Activated naive CD8-positive, alpha-beta T cell treated with anti-CD3 and anti-CD28 coated beads, Interleukin-2, amount 50 U/mL, for 16 hours (primary cell): Measurements from ENCODE around the gene XKR7.

Experiments
- DNase-seq: peaks from one replicate; pipeline ENCODE4 v3.0.0-alpha.2; 2020; ENCODE audit warnings: low read depth, low spot score

Gene XKR7

DNA sequence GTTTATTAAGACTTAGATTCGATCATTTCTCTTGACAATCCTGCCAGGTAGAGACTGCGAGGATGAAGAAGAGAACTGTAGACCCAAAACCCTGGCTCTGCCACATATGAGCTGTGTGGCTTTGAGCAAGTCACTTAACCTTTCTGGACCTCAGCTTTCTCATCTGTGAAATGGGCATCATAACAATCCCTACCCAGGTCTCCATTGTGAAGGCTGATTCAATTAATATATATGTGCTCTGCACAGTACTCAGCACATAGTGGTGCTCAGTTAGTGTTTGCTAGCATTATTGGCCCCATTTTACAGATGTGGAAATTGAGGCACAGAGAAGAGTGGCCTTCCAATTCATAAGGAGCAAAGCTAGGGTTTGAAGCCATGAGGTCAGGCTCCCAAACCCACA lies 7.9 kb downstream of the XKR7 start:
- no peak for DNase-seq

DNA sequence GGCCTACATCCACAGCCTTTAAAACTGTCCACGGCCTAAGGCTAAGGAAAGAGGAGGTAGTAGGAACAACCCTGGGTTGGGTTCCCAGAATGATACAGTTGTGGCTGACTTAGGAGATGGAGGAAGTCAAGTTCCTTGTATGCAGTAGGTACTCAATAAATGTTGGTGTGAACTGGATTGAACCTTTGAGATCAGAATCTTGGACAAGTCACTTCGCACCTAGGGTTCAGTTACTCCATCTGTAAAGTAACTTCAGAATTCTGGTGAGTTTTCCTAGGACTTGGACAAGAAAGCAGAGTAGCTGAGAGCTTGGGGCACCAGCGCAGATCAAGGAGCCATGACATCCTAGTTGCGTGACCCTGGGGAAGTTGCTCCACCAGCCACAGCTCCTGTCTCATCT lies 9.1 kb downstream of the XKR7 start:
- DNase-seq, result no peak

DNA sequence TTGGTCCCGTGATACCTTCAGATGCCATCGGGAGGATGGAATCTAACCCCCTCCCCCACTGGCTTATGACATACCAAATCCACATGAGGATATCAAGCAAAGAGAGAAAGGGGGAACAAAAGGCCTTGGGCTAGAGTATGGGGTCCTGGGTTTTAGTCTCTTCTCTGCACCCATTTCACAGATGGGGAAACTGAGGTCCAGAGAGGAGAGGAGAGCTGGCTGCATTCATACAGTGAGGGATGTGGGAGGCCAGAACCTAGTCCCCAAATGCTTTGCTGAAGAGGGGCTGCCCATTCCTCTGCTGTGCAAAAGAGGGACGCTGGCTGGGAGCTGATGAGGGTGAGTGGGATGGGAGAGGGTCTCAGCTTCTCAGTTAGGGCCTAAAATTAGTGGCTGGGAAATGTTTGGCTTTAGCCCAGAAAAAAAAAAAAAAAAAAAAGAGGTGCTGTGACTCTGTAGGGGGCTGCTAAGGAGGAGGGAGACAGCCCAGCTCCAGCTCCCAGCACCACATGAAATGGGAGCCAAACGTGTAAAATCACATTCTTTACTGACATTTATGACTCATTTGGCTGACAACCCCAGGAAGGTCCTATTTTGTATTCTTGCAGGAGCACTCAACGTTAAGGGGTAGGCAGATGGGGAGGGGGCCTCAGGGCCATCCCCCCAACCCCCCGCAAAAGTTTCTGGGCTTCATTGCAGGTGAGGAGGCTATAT lies 11.9 kb downstream of the XKR7 start:
- no peak for DNase-seq

DNA sequence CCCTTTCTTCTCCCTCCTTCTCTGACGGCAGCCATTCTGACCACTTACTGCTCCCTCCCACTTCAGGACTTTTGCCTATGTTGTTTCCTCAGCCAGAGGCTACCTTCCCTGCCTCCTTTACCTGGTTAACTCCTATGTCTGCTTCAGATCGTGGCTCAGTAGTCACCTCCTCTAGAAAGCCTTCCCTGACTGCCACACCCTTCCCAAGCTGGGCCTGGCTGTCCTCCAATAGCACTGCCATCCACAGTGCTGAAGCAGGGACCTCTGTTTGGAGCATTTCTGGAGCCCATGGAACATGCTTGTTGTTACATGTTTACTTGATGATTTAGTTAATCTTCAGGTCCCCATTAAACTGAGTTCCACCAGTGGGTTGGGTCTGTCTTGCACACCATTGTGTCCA lies 13.8 kb downstream of the XKR7 start:
- no peak for DNase-seq

DNA sequence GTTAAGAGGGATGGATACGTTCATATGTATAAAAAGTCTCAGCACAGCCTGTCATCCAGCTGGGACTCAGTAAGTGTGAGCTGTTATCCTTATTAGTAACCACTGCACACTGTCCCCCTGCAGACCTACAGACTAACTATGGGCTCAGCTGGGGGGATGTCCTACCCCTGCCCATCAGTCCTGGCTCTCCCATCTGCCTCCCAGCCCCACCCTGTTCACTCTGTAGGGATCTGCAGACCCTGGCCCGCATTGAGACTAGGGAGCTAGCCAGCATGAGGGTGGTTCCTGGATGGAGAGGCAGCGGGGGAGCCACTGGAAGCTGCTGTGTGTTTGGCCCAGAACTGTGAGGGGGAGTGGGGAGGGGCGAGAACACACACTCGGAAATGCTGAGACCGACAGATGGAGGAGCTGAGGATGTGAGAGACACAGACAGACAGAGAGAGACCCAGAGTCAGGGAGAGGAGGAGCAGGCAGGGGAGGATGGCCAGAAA lies 17.1 kb downstream of the XKR7 start:
- DNase-seq, result no peak

DNA sequence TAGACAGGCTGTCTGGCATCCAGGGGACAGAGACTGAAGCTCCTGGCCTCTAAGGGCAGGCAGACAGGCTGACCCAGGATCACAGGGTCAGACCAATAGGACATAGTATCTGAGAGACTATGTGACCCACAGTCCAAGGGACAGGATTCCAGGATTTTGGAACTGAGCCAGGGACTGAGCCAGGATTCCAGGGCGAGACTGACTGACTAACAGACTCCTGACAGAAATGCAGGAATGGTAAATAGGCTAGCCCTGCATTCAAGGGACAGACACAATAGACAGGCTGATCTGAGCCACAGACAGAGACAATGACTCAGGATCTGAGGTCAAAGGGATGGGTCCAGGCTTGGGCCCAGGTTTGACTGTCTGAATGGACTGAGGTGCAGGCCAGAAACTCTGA lies 19.8 kb downstream of the XKR7 start:
- DNase-seq, result no peak

DNA sequence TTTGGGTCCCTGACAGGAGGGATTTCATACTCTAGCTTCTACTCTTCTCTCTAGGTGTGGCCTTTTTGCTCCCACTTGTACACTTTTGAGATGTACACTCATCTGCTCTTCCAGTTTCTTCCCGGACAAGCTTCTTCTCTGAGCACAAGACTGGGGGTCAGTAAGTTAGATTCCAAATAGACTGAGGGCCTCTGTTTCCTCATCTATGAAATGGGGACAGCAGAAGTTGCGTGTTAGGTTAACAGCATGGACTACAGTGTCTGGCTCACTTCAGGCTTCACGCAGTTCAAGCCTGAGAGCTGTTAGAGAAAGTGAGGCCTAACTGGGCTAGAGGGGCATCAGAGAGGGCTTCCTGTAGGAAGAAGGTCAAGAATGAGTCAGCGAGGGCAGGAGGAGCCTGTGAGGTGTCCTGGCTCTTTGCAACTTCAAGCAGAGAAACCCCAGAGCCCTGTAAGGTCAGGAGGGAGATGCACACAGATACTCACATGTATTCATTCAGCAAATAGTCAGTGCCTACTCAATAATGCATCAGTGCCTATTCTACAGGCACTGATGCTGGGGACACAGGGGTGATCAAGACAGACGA lies 20.6 kb downstream of the XKR7 start:
- DNase-seq, result no peak

DNA sequence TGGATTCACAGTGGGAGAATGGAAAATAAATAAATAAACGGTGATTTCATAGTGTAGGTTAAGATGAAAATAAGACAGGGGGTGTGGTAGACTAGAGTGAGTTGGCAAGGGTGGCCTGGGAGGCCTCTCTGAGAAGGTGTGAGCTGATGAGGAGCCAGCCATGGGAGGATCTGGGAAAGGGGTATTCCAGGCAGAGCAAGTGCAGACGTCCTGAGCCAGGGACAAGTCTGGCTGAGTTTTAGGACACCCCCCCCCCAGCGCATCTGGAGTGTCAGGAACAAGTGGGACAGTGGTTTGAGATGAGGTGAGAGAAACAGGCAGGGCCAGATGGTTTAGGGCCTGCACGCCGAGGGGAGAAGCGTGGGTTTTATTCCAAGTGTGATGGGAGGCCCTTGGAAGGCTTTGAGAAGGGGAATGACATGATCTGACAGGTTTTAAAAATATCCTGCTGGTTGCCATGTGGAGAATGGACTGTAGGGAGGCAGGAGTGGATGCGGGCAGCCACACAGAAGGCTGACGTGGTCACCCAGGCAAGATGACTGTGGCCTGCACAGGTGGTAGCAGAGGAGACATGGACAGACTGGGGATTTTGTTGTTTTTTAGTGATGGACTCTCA lies 21.2 kb downstream of the XKR7 start:
- DNase-seq, result no peak

DNA sequence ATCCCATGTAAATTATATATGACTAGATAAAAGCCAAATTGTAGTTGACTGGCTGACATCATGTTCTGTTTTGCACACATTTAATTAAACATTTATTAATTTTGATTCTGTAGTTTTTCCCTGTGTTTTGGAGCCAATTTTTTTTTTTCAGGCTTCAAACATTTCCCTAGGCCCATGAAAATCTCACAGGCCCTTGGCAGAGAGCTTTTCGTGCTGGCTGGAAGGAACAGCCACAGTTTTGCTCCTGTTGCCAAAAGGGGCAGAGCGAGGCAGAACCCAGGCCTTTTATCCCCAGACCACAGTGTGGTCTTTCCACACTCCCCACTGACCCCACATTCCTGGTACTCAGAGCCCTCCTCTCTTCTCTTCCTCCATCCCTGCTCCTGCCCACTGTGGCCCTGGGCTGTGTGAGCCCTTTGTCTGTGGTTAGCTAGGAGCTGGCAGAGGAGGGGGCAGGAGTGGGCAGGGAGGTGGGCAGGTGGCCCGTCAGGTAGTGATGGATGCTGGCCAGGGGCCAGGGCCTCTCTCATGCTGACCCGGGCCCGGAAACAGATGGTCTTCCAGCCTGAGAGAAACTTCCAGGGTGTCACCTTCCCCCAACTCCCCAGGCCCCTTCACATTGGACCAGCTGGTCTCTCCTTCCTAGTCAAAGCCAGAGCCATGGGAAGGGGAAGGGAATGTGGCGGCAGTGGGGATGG lies 22.8 kb downstream of the XKR7 start:
- no peak for DNase-seq

DNA sequence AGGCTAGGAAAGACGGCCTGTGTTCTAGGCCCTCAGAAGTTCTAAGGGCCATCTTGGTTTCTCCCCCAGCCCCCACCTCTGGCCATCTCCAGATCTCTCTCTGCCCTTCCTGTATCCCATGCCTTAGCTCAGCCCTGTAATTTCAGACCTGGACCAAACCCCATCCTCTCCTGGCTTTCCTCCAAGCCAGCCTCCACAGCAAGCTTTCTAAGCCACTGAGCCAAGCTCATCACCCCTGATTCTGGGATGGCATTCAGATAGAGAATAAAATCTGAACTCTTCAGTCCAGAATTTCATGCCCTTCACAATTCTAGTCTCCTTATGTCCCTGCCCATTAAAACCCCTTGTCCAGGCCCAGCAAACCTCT lies 23.4 kb downstream of the XKR7 start:
- no peak for DNase-seq

DNA sequence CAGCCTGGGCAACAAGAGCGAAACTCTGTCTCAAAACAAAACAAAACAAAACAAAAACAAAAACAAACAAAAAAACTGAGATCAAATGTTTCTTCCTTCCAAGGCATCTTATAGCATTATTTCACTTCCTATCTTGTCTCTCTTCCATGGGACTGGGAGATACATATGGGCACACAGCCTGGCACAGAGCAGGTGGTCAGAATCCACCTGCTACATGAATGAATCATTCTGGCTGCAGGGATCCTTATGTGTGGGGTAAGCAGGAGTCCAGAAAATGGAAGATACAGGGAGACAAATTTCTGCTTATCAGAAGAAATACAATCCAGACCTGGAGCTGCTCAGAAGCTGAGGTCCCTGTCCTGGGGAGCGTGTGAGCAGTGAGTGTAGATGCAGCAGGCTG lies 24.1 kb downstream of the XKR7 start:
- no peak for DNase-seq

DNA sequence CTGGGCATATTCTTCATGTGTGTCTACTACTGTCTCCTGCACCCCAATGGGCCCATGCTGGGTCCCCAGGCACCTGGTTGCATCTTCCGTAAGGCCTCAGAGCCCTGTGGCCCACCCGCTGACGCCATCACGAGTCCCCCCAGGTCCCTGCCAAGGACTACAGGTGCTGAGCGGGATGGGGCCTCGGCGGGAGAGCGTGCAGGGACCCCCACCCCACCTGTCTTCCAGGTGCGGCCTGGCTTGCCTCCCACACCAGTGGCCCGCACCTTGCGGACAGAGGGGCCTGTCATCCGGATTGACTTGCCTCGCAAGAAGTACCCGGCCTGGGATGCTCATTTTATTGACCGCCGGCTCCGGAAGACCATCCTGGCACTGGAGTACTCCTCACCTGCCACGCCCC lies 29.0 kb downstream of the XKR7 start:
- DNase-seq, result no peak

DNA sequence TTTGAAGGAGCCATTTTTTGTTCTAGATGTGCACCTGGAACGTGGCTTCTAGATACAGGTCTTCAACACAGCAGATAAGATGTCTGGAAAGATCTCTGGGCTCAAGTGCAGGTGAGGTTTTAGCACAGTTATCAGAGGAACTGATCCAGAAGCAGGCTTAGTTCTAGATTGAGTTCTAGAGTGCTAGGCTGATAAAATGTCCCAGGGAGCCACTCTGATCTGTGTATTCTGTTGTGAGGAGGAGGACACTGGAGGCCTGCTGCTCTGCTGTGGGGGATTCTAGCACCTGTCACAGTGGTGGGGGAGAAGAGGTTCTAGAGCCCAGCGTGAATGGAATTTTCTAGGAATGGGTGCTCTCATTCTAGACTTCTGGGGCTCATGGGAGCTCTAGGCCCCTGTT lies 30.3 kb downstream of the XKR7 start:
- DNase-seq, result no peak

DNA sequence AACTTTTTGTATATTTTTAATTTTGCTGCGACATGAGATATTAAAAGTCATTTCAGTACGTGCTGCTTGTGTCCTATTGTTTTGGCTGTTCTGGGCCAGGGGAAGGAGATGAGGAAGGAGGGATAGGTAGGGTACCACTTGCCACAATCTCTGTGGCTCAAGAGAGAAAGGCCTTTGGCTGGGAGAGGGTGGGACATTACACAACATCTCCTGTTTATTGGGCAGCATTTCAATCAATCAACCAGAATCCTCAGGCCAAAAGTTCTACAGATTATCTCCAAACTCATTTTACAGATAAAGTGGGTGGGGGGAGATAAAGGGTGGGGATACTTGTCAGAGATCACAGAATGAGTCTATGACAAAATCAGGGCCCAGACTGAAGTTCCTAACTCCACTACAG lies 35.4 kb downstream of the XKR7 start:
- DNase-seq, result no peak

DNA sequence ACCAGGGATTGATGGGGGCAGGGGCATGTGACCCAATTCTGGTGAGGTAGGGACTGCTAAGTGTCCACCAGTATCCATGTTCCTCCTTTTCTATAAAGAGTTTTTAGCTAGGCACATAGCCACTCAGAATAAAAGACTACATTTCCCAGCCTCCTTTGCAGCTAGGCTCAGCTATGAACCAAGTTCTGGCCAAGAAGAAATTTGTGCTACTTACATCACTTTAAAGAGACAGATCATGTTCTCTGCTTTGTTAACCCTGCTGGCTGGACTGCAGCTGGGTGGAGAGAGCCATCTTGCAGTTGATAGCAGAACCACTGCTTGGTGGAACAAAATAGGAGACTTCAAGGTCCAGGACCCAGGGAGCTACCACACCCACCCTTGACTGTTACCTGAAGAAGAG lies 37.0 kb downstream of the XKR7 start:
- no peak for DNase-seq

DNA sequence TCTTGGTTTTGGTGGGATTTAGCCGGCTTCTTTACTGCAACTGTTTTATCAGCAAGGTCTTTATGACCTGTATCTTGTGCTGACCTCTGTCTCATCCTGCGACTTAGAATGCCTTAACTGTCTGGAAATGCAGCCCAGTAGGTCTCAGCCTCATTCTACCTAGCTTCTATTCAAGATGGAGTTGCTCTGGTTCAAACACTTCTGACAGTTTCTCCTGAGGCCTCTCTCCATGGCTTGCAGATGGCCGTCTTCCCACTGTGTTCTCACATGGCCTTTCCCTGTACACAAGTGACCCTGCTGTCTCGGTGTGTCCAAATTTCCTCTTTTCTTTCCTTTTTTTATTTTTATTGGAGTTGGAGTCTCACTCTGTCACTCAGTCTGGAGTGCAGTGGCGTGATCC lies 38.1 kb downstream of the XKR7 start:
- no peak for DNase-seq

DNA sequence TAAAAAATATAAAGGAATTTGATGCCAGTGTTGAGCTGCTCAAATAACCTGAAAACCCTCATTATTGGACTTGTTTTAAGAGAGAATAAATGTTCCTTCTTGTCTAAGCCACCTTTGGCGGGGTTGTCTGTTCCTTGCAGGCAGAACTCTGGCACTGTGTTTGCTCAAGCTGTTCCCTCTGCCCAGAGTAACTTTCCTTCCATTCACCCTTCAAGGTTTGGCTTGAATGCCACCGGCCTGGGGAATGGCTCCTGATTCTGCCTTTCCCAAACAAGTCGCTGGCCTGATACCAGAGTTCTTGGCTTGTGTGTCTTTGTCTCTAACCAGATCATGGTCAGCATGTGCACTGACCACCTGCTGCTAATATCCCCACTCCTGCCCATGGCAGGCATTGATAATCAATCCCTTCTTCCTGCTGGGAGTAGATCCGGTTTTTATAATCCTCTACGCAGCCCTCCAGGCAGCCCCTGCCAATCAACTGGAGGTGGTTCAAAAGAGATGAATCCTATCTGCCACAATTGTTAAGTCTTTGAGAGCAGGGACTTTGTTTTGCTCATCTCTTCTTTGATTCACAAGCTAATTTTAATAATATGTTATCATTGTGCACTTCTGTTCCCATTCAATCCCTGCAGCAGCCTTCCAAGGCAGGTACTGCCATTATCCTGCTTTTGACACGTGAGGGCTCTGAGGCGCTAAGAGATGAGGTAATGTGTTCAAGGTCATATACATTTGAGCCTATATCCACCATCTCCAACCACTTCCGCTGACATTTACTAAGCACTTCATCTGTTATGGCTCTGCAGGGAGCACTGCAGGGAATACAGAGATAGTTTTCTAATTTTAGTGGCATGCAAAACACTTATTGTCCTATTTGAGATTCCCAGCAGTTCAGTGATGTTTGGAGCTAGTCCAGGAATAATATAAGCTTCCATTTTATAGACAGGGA lies 39.2 kb downstream of the XKR7 start:
- no peak for DNase-seq

DNA sequence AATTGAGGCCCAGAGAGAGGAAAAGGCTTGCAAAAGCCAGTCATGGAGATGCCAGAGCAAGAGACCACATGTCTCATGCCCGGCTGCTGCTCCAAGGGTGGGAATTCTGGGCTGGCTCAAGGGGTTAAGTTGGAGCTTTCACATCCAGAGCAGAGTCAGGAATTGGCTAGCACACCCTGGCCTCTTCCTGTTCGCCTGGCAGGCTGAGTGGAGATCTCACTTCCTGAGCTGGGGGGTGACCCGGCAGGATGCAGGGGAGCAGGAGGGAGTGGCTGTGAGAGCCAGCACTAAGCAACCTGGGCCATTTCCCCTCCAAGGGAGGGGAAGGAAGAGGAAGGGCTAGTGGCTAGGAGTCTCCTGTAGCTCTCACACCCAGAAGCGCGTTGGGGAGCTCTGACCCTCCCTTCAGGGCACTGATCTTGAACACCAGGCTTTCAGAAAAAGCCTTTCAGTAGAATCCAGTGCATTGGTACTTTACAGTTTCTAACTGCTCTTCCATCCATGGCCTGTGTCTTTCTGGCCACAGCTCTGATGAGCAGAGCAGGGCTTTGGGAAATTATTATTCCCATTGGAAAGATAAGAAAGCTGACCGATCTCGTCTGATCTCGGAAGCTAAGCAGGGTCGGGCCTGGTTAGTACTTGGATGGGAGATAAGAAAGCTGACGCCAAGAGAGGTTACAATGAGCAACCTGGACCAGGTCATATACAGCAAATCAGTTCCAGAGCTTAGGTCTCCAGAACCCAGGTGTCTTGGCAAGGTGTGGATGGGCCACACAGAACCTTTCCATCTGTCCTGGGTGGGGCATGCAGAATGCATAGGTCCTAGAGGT lies 40.1 kb downstream of the XKR7 start:
- DNase-seq, result no peak

DNA sequence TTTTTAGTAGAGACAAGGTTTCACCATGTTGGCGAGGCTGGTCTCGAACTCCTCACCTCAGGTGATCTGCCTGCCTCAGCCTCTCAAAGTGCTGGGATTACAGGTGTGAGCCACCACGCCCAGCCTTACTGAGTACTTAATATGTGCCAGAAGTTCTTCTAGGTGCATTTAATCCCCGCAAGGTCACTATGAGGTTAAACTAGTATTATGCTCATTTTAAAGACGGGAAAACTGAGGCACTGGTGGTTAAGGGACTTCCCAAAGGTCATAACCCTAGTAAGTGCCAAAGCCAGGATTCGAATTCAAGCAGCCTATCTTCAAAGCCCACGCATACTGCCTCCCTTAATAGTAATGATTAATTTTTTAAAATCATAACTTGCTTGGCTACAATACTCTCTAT lies 41.6 kb downstream of the XKR7 start:
- no peak for DNase-seq

DNA sequence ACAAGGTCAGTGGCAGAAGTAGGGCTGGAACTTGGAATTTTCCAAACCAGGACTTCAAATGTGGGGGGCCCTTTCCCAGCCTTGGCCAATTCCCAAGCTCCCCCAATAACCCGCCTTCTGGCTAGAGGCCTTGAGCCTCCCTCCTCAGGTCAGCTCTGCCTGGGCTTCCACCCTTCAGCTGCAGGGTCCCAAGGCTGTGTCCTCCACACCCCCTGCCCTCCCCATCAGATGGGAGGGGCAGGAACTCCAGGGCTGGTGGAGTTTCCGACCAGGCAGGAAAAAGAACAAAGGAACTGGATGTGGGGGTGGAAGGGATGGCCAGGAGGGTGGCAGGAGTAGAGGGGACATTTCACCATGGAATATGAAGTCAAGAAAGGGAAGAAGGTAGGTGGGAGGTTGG lies 42.1 kb downstream of the XKR7 start, which contains the start of gene CCM2L:
Gene CCM2L (plus strand): TSS at position 338 of the 400 bp plus-strand sequence. CDS start 17 bp downstream, at position 355.
- no peak for DNase-seq

DNA sequence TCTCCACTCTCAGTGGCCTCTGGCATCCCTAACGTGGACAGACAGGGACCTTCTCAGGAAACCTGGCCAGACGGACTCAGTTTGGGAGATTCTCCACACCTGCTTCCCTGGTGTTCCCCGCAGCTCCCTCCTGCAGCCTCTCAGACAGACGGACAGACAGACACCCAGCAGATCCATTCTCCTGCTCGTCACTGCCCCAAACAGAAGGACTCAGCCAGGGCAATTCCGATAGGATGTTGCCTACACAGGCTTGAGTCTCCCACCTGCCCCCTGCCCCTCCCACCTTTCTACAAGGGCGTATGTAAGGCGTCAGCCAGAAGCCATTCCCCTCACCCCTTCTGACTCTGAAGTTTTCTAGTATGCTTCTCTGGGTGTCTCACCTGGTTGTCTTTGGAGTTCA lies 42.7 kb downstream of the XKR7 start:
- DNase-seq, result no peak
